Measurements from ENCODE around the gene TRANK1.

- TF ChIP-seq CTCF (IDR thresholded peaks at IDR 0.05 in 4 of 5, conservative IDR thresholded peaks at IDR 0.05 in 1 of 5) (no peak), POLR2A (IDR thresholded peaks at IDR 0.05) (no peak)
Measured at GRCh38 chr3:36796161-36796560, 148.7 kb downstream of the TRANK1 start.
